ENCODE results near the gene C10orf90.

C10orf90 gene

DNA sequence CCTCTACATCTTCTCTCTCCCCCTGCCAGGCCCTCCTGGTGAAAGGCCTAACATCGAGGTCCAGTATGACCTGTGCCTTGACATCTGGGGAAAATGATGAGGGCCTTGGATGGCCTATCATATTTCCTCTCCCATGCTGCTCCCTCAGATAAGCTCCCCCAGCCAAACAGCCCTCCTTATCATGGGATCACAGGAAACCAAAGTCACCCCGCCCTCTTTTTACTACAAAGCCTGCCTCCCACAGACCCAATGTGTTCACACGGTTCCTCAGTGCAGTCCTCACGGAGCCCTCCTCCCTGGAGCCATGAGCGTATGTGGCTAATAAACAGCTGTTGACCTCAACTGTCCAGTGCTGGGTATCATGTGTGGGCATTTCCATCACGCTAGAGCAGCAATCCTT lies 32.0 kb downstream of the C10orf90 start:
- H3K9ac ChIP-seq: no peak overlapping the region
- no peak overlapping the region for H3K4me3 ChIP-seq (IDR thresholded peaks at IDR 0.05; ENCODE audit: insufficient read depth, low read depth, low read length)
- H3K4me1 ChIP-seq (ENCODE audit: low read depth, poor library complexity, severe bottlenecking): no peaks in the 10 kb centered on the region
- H3K79me2 ChIP-seq (ENCODE audit: insufficient read depth, low read depth): no peaks in the 10 kb centered on the region
- no peaks in the 10 kb centered on the region for H3K36me3 ChIP-seq (ENCODE audit: insufficient read depth)
- no peak overlapping the region for H3K4me2 ChIP-seq
- H3K27ac ChIP-seq: no peak overlapping the region
- H4K20me1 ChIP-seq (ENCODE audit: insufficient read depth): no peaks in the 10 kb centered on the region
- TF ChIP-seq, protein P1, sequence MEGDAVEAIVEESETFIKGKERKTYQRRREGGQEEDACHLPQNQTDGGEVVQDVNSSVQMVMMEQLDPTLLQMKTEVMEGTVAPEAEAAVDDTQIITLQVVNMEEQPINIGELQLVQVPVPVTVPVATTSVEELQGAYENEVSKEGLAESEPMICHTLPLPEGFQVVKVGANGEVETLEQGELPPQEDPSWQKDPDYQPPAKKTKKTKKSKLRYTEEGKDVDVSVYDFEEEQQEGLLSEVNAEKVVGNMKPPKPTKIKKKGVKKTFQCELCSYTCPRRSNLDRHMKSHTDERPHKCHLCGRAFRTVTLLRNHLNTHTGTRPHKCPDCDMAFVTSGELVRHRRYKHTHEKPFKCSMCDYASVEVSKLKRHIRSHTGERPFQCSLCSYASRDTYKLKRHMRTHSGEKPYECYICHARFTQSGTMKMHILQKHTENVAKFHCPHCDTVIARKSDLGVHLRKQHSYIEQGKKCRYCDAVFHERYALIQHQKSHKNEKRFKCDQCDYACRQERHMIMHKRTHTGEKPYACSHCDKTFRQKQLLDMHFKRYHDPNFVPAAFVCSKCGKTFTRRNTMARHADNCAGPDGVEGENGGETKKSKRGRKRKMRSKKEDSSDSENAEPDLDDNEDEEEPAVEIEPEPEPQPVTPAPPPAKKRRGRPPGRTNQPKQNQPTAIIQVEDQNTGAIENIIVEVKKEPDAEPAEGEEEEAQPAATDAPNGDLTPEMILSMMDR (conservative IDR thresholded peaks at IDR 0.05; ENCODE audit: low read depth, low read length): no peak
- H3K27me3 ChIP-seq (ENCODE audit: insufficient read depth, low read depth): no peaks in the 10 kb centered on the region
- no peak overlapping the region for H2AFZ ChIP-seq (ENCODE audit: low read depth)

DNA sequence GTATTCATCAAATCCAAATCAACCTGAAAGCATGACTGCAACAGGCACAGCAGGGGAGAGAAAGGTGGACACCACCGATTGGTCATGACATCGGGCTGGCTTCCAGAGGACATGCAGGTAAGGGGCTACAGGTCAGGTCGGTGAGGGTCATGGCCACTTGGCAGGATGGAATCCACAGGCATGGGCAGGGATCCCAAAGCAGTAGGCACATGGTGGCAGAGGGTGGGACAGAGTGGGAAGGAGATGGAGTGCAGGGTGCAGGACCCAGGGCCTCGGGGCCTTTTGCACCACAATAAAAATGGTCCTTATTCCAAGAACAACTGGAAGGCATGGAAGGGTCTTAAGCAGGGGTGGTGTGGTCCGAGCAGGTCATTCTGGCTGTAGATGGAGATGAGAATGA lies 33.0 kb downstream of the C10orf90 start:
- H3K27ac ChIP-seq: no peak overlapping the region
- H2AFZ ChIP-seq (ENCODE audit: low read depth): no peak overlapping the region
- H3K36me3 ChIP-seq (ENCODE audit: insufficient read depth): no peaks in the 10 kb centered on the region
- no peak overlapping the region for H3K4me2 ChIP-seq
- H3K4me3 ChIP-seq (IDR thresholded peaks at IDR 0.05; ENCODE audit: insufficient read depth, low read depth, low read length): no peak overlapping the region
- H4K20me1 ChIP-seq (ENCODE audit: insufficient read depth): no peaks in the 10 kb centered on the region
- H3K9ac ChIP-seq: no peak overlapping the region
- H3K4me1 ChIP-seq (ENCODE audit: low read depth, poor library complexity, severe bottlenecking): no peaks in the 10 kb centered on the region
- TF ChIP-seq, protein P1 (conservative IDR thresholded peaks at IDR 0.05; ENCODE audit: low read depth, low read length): no peak
- no peaks in the 10 kb centered on the region for H3K27me3 ChIP-seq (ENCODE audit: insufficient read depth, low read depth)
- H3K79me2 ChIP-seq (ENCODE audit: insufficient read depth, low read depth): no peaks in the 10 kb centered on the region

DNA sequence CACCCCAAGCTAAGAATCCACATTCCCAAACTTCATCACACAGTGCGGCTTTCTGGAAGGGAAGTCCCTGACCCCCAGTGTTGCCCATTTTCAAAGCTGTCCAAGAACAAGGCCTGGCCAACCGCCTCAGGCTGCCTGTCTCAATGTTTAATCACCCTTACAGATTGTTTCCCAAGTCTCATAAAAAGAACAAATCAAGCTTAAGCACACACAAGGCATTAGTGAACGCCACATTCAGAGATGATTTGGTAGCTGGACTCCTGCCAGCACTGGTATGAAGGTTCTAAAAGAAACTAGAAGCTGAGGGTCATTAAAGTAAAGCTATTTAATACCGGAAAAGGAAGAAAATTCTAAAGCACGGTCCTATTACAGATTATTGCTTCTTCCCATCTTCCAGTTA lies 35.6 kb downstream of the C10orf90 start:
- no peak overlapping the region for H3K4me3 ChIP-seq (IDR thresholded peaks at IDR 0.05; ENCODE audit: insufficient read depth, low read depth, low read length)
- no peaks in the 10 kb centered on the region for H3K4me1 ChIP-seq (ENCODE audit: low read depth, poor library complexity, severe bottlenecking)
- no peaks in the 10 kb centered on the region for H3K79me2 ChIP-seq (ENCODE audit: insufficient read depth, low read depth)
- no peak overlapping the region for H3K9ac ChIP-seq
- H4K20me1 ChIP-seq (ENCODE audit: insufficient read depth): no peaks in the 10 kb centered on the region
- TF ChIP-seq, protein P1 (conservative IDR thresholded peaks at IDR 0.05; ENCODE audit: low read depth, low read length): no peak
- H3K4me2 ChIP-seq: no peak overlapping the region
- H3K27ac ChIP-seq: no peak overlapping the region
- no peak overlapping the region for H2AFZ ChIP-seq (ENCODE audit: low read depth)
- H3K27me3 ChIP-seq (ENCODE audit: insufficient read depth, low read depth): no peaks in the 10 kb centered on the region
- H3K36me3 ChIP-seq (ENCODE audit: insufficient read depth): no peaks in the 10 kb centered on the region

DNA sequence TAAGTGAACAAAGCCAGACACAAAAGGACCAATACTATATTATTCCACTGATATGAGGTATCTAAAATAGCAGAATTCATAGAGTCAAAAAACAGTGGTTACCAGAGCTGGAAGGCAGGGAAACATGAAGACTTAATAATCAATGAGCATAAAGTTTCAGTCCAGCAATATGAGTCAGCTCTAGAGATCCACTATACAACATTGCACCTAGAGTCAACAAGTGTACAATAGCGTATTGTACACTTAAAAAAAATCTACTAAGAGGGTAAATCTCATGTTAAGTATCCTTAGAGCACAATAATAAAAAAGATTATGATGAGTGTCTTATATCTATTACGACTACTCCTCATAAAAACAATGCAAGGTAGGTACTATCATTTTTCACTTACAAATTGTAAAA lies 36.1 kb downstream of the C10orf90 start:
- no peaks in the 10 kb centered on the region for H3K36me3 ChIP-seq (ENCODE audit: insufficient read depth)
- H4K20me1 ChIP-seq (ENCODE audit: insufficient read depth): no peaks in the 10 kb centered on the region
- H3K27me3 ChIP-seq (ENCODE audit: insufficient read depth, low read depth): no peaks in the 10 kb centered on the region
- no peak overlapping the region for H3K4me3 ChIP-seq (IDR thresholded peaks at IDR 0.05; ENCODE audit: insufficient read depth, low read depth, low read length)
- H3K4me1 ChIP-seq (ENCODE audit: low read depth, poor library complexity, severe bottlenecking): no peaks in the 10 kb centered on the region
- H3K27ac ChIP-seq: no peak overlapping the region
- TF ChIP-seq, protein P1 (conservative IDR thresholded peaks at IDR 0.05; ENCODE audit: low read depth, low read length): no peak
- H3K4me2 ChIP-seq: no peak overlapping the region
- no peak overlapping the region for H3K9ac ChIP-seq
- no peaks in the 10 kb centered on the region for H3K79me2 ChIP-seq (ENCODE audit: insufficient read depth, low read depth)
- H2AFZ ChIP-seq (ENCODE audit: low read depth): no peak overlapping the region

All from KMS-11 (cell line).